C4-2B (cell line): Measurements from ENCODE around the gene PTPRZ1.

Source experiments
- ZFX ChIP-seq: fragments of 450-650 bp; IDR thresholded peaks from 2 replicates; pipeline ENCODE4 v1.6.1; 2017
- TF ChIP-seq, protein P1 (sequence below): fragments of 450-650 bp; conservative IDR thresholded peaks from 2 replicates; pipeline ENCODE4 v1.5.1; 2017; ENCODE audit warnings: mild to moderate bottlenecking

- TF ChIP-seq, protein P1, sequence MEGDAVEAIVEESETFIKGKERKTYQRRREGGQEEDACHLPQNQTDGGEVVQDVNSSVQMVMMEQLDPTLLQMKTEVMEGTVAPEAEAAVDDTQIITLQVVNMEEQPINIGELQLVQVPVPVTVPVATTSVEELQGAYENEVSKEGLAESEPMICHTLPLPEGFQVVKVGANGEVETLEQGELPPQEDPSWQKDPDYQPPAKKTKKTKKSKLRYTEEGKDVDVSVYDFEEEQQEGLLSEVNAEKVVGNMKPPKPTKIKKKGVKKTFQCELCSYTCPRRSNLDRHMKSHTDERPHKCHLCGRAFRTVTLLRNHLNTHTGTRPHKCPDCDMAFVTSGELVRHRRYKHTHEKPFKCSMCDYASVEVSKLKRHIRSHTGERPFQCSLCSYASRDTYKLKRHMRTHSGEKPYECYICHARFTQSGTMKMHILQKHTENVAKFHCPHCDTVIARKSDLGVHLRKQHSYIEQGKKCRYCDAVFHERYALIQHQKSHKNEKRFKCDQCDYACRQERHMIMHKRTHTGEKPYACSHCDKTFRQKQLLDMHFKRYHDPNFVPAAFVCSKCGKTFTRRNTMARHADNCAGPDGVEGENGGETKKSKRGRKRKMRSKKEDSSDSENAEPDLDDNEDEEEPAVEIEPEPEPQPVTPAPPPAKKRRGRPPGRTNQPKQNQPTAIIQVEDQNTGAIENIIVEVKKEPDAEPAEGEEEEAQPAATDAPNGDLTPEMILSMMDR: no peak
- no peak for TF ChIP-seq ZFX
Observed at GRCh38 chr7:122056977-122057376, 184.0 kb downstream of the PTPRZ1 start.
